ENCODE data around the gene GRAMD4.
"Not testable (repeated sequence)": the region's sequence is repeated elsewhere in the genome, so short reads cannot be mapped to it uniquely, and the experiment has no call there.

The GRAMD4 gene

DNA sequence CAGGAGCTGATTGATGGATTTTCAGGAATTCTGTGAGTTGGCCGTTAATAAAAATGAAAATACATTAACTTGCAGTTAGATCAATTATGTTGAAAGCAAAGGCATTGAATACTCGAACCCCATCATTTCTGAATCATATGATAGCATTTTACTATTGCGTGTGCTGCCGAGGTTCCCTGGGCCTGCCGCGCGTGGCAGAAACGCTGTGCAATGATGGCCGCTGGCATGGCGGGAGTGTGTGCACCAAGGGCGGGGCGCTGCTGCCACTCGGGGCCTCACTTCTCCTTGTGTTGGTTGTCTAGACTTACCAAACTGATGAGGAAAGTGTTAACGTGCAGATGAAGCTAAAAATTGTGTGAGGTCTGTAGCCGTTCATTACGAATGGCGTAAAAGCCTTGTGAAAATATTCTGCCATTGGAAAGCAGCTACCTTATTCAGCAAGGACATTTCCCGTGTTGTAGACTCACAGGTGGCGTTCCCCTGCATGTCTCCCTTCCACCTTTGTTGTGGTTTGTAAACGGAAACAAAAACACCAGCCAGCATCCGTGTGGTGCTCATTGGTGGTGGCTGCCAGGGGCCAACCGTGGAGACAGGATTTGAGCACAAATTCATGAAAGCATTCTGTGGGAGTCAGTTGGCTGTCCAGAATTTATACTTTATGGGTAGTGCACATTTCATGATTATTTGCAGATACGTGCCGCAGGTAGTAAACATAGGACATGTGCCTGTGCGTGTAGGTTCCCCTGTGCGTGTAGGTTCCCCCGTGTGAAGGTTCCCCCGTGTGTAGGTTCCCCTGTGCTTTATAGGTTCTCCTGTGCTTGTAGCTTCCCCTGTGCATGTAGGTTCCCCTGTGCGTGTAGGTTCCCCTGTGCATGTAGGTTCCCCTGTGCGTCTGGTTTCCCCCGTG, 5.9 kb upstream of the GRAMD4 start:
- TF ChIP-seq, protein P1, sequence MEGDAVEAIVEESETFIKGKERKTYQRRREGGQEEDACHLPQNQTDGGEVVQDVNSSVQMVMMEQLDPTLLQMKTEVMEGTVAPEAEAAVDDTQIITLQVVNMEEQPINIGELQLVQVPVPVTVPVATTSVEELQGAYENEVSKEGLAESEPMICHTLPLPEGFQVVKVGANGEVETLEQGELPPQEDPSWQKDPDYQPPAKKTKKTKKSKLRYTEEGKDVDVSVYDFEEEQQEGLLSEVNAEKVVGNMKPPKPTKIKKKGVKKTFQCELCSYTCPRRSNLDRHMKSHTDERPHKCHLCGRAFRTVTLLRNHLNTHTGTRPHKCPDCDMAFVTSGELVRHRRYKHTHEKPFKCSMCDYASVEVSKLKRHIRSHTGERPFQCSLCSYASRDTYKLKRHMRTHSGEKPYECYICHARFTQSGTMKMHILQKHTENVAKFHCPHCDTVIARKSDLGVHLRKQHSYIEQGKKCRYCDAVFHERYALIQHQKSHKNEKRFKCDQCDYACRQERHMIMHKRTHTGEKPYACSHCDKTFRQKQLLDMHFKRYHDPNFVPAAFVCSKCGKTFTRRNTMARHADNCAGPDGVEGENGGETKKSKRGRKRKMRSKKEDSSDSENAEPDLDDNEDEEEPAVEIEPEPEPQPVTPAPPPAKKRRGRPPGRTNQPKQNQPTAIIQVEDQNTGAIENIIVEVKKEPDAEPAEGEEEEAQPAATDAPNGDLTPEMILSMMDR (IDR thresholded peaks at IDR 0.05; ENCODE audit: low read depth, low read length) = no peak
- H3K4me3 ChIP-seq (ENCODE audit: low read depth, low read length) = no peak overlapping the region

DNA sequence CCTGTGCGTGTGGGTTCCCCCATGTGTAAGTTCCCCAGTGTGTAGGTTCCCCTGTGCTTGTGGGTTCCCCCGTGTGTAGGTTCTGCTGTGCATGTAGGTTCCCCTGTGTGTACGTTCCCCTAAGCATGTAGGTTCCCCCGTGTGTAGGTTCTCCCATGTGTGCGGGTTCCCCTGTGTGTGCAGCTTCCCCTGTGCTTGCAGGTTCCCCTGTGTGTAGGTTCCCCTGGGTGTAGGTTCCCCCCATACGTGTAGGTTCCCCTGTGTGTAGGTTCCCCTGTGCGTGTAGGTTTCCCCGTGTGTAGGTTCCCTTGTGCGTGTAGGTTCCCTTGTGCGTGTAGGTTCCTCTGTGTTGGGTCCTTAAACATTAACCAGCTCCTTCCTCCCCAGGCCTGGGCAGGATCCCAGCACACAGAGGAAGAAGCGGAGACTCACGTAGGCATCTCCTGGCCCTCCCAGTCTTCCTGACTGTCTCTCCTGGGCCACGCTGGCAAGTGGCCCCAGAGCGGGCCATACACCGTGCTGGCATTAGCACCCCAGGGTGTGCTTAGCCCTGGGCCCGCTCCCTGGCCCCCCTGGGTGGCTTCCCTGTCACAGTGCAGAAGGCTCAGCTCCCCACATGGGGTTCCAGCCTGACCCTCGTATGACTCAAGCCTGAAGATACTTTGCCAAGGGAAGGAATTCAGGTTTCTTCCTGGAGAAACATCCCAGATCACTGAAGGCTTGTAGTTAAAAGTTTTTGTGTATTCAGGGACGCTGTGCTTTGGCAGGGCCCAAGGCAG, 2.8 kb upstream of the GRAMD4 start:
- H3K4me3 ChIP-seq (ENCODE audit: low read depth, low read length) = no peak overlapping the region
- TF ChIP-seq, protein P1 (IDR thresholded peaks at IDR 0.05; ENCODE audit: low read depth, low read length) = no peak

DNA sequence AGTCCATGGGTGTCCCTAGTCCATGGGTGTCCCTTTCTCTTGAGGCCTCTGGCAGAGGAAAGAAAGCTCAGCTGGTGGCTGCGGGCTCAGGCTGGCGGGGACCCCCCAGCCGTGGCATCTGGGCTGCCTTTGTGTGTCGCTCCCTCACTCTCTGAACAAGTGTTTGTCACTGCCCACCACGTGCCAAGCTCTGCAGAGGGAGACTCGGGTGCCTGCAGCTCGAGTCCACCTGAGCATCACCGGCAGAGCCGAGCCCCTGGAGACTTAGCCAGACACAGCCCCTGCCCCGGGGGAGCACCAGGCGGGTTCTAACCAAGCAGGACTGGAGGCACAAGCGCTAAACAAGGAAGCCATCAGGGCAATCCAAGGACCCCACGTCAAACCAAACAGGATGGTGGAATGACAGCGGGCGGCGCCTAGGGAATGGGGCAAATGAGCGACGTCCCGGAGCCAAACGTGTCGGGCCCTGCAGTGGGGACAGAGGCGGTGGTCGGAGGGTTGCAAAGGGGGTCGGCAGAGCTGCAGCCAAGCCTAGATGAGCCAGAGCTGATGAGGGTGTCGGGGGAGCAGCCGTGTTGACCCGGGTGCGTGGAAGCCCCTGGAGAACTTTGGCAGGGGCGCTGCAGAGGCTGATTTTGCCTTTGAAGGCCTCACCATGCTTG, 2.1 kb upstream of the GRAMD4 start:
- no peak overlapping the region for H3K4me3 ChIP-seq (ENCODE audit: low read depth, low read length)
- TF ChIP-seq, protein P1 (IDR thresholded peaks at IDR 0.05; ENCODE audit: low read depth, low read length) = no peak

DNA sequence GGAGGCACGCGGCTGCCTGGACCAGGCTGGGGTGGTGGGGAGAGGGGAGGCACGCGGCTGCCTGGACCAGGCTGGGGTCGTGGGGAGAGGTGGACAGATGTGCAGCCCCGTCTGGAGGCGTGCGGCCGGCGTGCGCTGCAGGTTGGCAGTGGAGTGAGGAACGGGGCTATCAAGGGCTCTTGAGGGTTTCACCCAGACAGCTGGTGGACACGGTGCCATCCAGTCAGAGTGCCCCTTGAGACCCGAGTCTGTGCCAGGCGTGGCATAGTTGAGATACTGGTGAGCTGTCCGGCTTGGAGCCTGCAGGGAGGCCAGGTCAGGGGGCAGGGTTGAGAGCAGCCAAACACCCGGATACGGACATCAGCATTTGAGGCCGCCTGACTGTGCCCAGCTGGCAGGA, 1.5 kb upstream of the GRAMD4 start:
- TF ChIP-seq, protein P1 (IDR thresholded peaks at IDR 0.05; ENCODE audit: low read depth, low read length) = no peak
- no peak overlapping the region for H3K4me3 ChIP-seq (ENCODE audit: low read depth, low read length)

DNA sequence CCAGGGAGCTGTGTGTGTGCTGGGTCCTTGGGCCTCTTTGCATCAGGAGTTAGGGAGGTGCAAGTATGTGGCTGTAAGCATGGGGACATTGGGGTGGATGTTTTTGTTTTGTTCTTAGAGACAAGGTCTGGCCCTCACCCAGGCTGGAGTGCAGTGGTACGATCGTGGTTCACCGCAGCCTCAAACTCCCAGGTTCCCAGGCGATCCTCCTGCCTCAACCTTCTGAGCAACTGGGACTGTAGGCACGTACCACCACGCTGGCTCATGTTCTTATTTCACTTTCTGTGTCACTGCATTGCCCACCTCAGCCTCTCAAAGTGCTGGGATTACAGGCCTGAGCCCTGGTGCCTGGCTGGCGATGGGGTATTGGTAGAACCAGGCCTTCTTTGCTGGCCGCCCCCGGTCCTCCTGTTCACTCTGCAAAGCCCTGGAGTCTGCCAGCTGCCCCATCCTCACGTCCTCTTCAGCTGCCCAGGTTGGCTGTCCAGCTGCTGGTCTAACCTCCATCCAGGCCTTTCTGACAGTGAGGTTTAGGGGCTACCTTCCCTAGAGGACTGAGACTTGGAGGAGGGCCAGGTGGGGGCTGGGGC, 851 bp upstream of the GRAMD4 start:
- H3K4me3 ChIP-seq (ENCODE audit: low read depth, low read length) = no peak overlapping the region
- TF ChIP-seq, protein P1 (IDR thresholded peaks at IDR 0.05; ENCODE audit: low read depth, low read length) = no peak

DNA sequence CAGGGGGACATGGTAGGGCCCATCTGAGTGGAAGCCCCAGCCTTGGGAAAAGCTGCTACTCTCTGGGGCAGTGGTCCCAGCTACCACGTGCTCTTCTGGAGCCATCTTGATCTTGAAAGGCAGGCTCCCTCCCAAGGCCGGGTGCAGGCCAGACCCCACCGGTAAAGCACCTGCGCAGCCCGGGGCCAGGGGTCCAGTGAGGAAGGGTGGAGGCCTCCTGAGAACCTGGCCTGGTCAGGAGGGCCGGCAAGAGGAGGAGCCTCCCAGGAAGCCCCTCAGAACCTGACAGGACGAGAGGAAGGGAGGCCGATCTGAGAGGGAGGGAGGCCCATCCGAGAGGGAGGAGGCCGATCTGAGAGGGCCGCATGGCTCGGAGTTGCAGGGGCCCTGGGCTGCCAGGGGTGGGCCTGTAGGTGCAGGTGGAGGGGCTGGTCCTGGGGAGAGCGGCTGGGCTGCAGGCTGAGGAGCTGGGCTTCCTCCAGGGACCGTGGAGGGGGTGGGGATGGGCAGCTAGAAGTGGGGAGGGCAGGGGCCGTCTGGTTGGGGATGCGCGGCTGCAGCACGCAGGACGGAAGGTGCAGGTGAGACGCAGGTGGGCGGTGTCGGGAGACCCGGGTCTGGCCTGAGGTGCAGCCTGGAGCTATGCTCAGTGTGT, 529 bp downstream of the GRAMD4 start:
- TF ChIP-seq, protein P1 (IDR thresholded peaks at IDR 0.05; ENCODE audit: low read depth, low read length) = no peak
- no peak overlapping the region for H3K4me3 ChIP-seq (ENCODE audit: low read depth, low read length)

DNA sequence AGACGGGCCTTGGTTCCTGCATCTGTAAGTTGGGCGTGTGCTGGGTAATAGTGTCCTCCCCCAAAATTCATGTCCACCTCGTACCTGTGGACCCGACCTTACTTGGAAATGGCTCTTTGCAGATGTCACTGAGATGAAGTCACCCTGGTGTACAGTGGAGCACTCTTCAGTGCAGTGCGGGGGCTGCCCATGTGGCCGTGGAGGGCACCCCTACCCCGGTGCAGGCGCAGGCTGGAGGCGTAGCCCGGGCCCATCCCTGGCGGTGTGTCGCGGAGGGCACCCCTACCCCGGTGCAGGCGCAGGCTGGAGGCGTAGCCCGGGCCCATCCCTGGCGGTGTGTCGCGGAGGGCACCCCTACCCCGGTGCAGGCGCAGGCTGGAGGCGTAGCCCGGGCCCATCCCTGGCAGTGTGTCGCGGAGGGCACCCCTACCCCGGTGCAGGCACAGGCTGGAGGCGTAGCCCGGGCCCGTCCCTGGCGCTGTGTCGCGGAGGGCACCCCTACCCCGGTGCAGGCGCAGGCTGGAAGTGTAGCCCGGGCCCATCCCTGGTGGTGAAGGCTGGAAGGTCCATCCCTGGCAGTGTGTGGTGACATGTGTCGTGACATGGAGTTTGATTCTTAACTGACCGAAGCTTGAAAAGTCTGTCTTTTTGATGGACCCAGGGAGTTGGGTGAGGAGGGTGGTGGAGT, 1.2 kb downstream of the GRAMD4 start:
- H3K4me3 ChIP-seq (ENCODE audit: low read depth, low read length) = not testable (repeated sequence)
